ENCODE measurements around the gene SPC24.
A peak's percentile ranks its signal among the peaks of the same experiment; 100 is the strongest.

SPC24 gene

DNA sequence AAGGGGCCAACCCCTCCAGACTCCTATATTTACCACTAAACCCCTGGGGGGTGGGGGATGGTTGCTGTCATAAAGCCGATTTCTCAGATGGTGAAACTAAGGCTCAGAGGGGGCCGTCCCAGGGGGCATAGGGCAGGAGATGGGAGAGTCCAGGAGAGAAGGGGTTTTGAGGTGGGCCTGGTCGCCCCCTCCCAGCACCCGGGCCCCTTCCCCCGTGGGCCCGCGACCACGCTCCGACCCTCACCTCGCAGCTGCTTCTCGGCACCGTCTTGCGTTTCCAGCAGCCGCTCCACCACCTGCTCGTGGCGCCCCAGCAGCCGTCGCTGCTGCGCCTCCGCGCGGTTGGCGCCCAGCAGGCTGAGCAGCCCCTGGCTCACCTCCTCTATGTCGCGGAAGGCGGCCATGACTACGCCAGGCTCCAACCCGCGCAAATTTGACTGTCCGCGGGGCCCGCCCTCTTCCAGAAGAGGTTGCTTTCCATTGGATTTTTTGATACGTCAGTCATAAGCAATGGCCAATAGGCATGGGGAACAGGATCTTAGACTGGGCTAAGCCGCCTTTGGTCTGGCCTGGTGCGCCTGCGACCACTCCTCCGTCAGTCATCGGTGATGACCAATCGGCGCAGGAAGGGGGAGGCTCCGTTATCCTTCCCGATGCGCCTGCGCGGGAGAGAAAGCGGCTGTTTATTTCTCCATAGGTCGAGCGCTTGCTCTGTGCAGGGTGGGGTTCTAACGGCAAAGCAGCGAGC lies at the start of gene SPC24:
SPC24 (minus strand) TSS at position 410 of the 748 bp plus-strand sequence; CDS start at position 404, 6 bp downstream.
- peak; percentile 96 for DNase-seq

GRCh38 chr19:11204943-11205349 lies 49.4 kb upstream of the SPC24 start:
- DNase-seq: no peak

GRCh38 chr19:11204076-11204602 lies 48.6 kb upstream of the SPC24 start:
- DNase-seq: no peak

GRCh38 chr19:11203194-11204075 lies 47.9 kb upstream of the SPC24 start:
- peak; percentile 17 to 33 for DNase-seq

DNA sequence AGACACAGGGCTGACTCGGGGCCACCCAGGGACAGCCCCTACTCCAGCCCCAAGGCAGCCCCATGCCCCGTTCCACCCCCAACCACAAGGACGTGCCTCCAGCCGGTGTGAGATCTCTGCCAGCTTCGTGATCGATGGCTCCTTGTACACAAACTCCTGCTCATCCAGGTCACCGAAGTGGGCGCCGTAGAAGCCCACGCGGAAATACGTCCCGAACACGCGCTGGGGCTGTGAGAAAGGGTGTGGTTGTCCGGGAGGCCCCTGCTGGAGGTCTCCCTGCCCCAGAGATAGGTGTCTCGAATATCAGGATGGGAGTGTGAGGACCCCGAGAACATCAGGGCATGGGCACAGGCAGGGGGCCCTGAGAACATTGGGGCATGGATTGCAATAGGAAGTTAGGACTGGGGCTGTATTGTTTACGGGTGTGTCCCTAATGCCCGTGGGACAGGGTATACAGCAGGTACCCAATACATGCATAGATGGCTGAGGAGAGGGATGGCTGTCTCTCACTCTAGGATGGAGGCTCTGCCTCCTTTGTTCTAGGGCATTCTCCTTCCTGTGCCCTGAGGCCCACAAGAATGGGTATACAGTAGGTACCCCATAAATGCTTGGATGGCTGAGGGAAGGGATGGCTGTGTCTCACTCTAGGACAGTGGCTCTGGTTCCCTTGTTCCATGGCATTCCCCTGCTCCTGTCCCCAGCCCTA lies 47.1 kb upstream of the SPC24 start:
- DNase-seq: no peak

- DNase-seq: no peak
Observed at GRCh38 chr19:11201791-11202190, 46.2 kb upstream of the SPC24 start.

DNA sequence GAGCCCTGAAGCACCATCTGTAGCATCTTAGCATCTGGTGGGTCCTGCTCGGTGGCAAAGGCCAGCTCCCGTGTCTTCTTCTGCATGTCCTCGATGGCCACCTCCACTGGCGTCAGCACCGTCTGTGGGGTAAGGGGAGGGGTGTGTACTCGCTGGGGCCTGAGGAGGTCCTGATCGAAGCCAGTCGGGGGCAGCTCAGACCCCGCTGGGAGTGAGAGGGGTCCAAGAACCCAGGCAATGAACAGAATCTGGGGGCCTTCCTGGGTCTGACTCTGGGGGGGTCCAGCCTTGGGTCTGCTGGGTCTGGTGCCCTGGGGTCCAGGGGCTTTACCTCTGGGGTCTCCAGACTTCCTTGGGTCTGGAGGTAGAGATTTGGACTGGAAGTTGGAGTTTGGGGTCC lies 45.3 kb upstream of the SPC24 start:
- no peak for DNase-seq

GRCh38 chr19:11200015-11200574 lies 44.5 kb upstream of the SPC24 start:
- DNase-seq: no peak

GRCh38 chr19:11199517-11199916 lies 43.9 kb upstream of the SPC24 start:
- no peak for DNase-seq

GRCh38 chr19:11198769-11199424 lies 43.3 kb upstream of the SPC24 start:
- DNase-seq: no peak

- DNase-seq: no peak
Observed at GRCh38 chr19:11198175-11198534, 42.6 kb upstream of the SPC24 start.

DNA sequence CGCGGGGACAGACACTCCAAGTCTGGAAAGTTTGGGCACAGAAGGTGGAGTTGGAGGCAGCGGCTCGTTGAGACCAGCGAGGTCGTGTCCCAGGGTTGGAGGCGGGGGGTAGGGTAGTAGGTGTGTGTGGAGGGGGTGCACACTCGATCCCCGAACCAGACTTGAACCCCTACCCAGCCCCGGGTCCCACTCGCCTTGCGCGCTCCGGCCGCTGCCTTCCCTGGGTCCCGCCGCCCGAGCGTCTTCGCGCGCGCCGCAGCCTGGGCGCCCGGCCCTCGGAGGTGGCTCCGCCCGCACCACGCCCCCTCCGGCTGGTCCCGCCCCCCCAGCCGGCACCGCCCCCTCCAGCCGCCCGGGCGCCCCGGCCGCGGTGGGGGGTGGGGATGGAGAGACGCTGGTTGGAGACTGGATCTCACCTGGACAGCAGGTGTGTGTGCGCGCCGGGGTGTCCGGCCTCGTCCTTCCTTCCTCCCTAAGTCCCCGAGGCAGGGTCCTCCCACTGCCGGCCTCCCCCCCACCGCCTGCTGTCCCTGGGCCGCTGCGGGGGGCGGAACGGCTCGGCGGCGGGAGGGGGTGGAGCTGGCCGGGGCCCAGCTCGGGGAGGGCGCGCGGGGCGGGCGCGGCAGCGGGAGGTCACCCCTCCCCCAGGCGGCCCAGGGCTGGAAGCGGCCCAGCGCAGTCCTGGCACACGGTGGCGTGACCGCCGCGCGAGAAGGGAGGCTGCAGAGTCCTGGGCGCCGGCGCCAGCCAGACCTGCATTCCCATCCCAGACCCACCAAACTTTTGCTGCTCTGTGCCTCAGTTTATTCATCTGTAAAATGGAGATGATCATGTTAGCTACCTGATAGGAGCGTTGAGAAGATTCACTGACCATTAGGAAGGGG lies 42.0 kb upstream of the SPC24 start, which contains the start of gene KANK2:
KANK2 (minus strand) TSS at position 255 of the 884 bp plus-strand sequence. CDS start 3,034 bp downstream, outside the sequence.
- DNase-seq: peak; percentile 65 to 75

GRCh38 chr19:11196406-11197287 lies 41.1 kb upstream of the SPC24 start:
- no peak for DNase-seq

DNA sequence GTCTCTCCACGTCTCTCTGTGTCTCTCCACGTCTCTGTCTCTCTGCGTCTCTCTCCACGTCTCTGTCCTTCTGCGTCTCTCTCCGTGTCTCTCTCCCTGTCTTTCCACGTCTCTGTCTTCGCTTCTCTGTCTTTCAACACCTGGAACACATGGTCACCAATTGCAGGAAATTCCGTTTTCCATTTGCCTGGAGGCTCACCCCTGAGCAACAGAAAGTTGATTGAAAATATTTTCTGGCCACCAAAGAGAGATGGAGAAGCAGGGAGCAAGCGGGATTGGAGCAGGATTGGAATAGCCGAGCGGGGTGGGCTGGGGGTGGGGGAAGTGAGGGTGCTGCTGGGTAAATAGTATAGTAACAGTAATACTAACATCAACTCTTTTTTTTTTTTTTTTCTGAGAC lies 40.1 kb upstream of the SPC24 start:
- no peak for DNase-seq

DNA sequence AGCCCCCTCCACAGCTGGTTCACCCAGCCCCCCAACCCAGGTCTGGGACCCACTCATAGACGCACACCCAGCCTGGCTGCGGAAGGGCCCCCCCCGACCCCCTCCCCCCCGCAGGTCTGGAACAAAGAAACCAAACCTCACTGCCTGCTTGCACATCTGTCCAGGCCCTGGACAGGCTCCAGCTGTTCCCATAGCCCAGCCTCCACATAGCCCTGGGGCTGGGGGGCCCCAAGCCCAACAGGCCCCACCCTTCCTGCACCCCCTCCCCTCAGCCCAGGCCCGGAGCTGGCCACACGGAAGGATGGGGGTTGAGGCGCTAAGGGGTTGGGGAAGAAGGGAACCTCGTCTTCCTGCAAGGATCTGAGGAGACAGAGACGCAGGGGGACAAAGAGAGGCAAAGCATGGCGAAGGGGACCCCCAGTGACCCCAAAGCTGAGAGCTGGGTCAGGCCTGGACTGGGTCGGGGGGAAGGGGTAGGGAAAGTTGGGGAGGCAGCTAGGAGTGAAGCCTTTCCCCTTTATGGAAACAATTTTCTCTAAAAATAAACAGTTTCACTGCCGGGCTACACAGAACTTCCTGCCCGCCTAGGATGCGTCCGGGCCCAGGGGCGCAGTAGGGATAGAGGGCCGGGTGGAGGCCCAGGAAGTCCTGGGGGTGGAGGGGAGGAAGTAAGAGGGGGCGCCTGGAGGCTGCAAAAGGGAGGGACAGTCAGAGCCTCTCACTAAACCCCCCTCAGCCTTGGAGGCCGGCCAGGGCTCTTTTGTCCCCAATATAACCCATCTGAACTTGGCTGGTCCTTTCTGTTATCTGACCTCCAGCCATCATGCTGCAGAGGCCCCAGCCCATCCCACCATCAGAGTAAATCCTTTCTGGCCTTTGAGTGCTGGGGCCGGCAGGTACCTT lies 39.3 kb upstream of the SPC24 start:
- no peak for DNase-seq

DNA sequence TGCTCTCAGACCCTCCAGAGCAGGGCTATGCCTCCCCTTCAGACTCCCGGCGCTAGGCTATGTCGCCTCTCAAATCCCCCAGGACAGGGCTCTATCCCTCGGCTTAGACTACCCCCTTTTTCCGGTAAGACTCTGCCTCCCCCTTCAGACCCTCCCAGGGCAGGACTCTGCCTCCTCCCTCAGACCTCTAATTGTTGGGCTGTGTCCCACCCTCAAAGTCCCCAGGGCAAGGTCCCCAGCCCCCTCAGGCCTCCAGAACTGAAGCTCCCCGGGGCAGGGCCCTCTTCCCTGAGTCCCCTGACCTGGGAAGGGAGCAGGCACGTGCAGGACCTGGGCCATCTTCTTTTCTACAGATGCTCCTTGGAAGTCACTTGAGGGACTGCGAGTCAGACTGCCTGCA lies 38.6 kb upstream of the SPC24 start:
- no peak for DNase-seq

GRCh38 chr19:11192957-11193939 lies 37.7 kb upstream of the SPC24 start:
- no peak for DNase-seq

GRCh38 chr19:11191934-11192333 lies 36.4 kb upstream of the SPC24 start:
- no peak for DNase-seq
